Vagina (tissue), 2 donors: Measurements from ENCODE around the gene FKBP11.

Experiments used
- CTCF ChIP-seq, 3 experiments: fragments of 450-650 bp in 2 of 3; fragments of 200-600 bp in 1 of 3; sonication (generic) in 1 of 3; IDR thresholded peaks; one replicate each; pipeline ENCODE4 v1.5.1; 2017 to 2019; ENCODE audit warnings: antibody characterized with exemption in 3 of 3, mild to moderate bottlenecking in 2 of 3, moderate library complexity in 2 of 3
- POLR2AphosphoS5 ChIP-seq, 2 donors: sonication (generic); formaldehyde crosslinking; IDR thresholded peaks; one replicate each; pipeline ENCODE4 v1.9.0; 2017; ENCODE audit warnings: antibody characterized with exemption in 2 of 2, mild to moderate bottlenecking in 2 of 2, low read depth in 1 of 2; ENCODE audit not compliant: insufficient read depth in 1 of 2

- TF ChIP-seq CTCF (IDR thresholded peaks at IDR 0.05) (no peak), POLR2AphosphoS5 (IDR thresholded peaks at IDR 0.05; ENCODE audit: insufficient read depth in 1 of 2, low read depth in 1 of 2) (no peak)
These were observed 7.6 kb upstream of the FKBP11 start for GRCh38 chr12:48932878-48933277.
